22Rv1 (cell line): ENCODE measurements around the gene SHANK1.

Experiments
- H3K27ac ChIP-seq: fragments of 450-650 bp; 2 replicates; pipeline ENCODE4 v1.5.1; 2017
- CTCF ChIP-seq: fragments of 450-650 bp; IDR thresholded peaks from 2 replicates; pipeline ENCODE4 v1.5.1; 2017; ENCODE audit warnings: mild to moderate bottlenecking
- ZFX ChIP-seq: fragments of 450-650 bp; IDR thresholded peaks from 2 replicates; pipeline ENCODE4 v1.6.1; 2017; ENCODE audit warnings: antibody characterized with exemption, borderline replicate concordance

SHANK1 gene

GRCh38 chr19:50667759-50668231 is 51.8 kb downstream of the SHANK1 start:
- H3K27ac ChIP-seq, result no peak overlapping the region
- TF ChIP-seq ZFX (no peak), CTCF (no peak)

GRCh38 chr19:50667177-50667758 is 52.3 kb downstream of the SHANK1 start:
- H3K27ac ChIP-seq, result no peak overlapping the region
- TF ChIP-seq CTCF (no peak), ZFX (no peak)

- no peak for TF ChIP-seq ZFX
- no peak for TF ChIP-seq CTCF
- no peak overlapping the region for H3K27ac ChIP-seq
Observed at GRCh38 chr19:50666346-50667176, 53.0 kb downstream of the SHANK1 start.

- no peak overlapping the region for H3K27ac ChIP-seq
- no peak for TF ChIP-seq ZFX
- no peak for TF ChIP-seq CTCF
Observed at GRCh38 chr19:50664204-50664603, 55.4 kb downstream of the SHANK1 start.

- TF ChIP-seq CTCF, result peak; percentile 20
- no peak for TF ChIP-seq ZFX
- H3K27ac ChIP-seq, result no peak overlapping the region
Observed at GRCh38 chr19:50663482-50663790, 56.2 kb downstream of the SHANK1 start.

- H3K27ac ChIP-seq, result no peak overlapping the region
- TF ChIP-seq CTCF (no peak), ZFX (no peak)
Observed at GRCh38 chr19:50662651-50663481, 56.7 kb downstream of the SHANK1 start.
